ENCODE results near the gene FCRL1.

- TF ChIP-seq ELF4 (IDR thresholded peaks at IDR 0.05) (no peak), L3MBTL2 (conservative IDR thresholded peaks at IDR 0.05) (no peak), SP1 (IDR thresholded peaks at IDR 0.05) (no peak), BHLHE40 (IDR thresholded peaks at IDR 0.05; ENCODE audit: borderline replicate concordance) (no peak), FOXM1 (IDR thresholded peaks at IDR 0.05; ENCODE audit: borderline replicate concordance) (no peak), HDGF (IDR thresholded peaks at IDR 0.05; ENCODE audit: borderline replicate concordance) (no peak), SUZ12 (IDR thresholded peaks at IDR 0.05) (no peak), FOXK2 (IDR thresholded peaks at IDR 0.05) (no peak)
- TF ChIP-seq, protein P1, sequence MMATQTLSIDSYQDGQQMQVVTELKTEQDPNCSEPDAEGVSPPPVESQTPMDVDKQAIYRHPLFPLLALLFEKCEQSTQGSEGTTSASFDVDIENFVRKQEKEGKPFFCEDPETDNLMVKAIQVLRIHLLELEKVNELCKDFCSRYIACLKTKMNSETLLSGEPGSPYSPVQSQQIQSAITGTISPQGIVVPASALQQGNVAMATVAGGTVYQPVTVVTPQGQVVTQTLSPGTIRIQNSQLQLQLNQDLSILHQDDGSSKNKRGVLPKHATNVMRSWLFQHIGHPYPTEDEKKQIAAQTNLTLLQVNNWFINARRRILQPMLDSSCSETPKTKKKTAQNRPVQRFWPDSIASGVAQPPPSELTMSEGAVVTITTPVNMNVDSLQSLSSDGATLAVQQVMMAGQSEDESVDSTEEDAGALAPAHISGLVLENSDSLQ (IDR thresholded peaks at IDR 0.05) = no peak
Measured at GRCh38 chr1:157784801-157785200, 35.1 kb downstream of the FCRL1 start.
